ENCODE results near the gene AMBP. TPM values are rescaled to one million over a fixed set of nuclear protein-coding genes. Genes with fewer than 3 reads are reported as not detected.

The AMBP gene
- total and polyA plus RNA-seq, 2 of the 13 experiments (the other 11 are each of a cell fraction or from before 2014, with no cell fraction given): 1,510 to 2,580 TPM

GRCh38 chr9:114076237-114077161 lies 1.6 kb downstream of the AMBP start (continued):
- TF ChIP-seq KIAA2018 (CRISPR knock-in tag; IDR thresholded peaks at IDR 0.05; ENCODE audit: borderline replicate concordance) (0 out of 2 replicates have a peak, but pooled peaks have one; percentile 36), ZNF121 (CRISPR knock-in tag; IDR thresholded peaks at IDR 0.05) (no peak), ZNF773 (CRISPR knock-in tag; IDR thresholded peaks at IDR 0.05; ENCODE audit: borderline replicate concordance) (no peak), MXD1 (CRISPR knock-in tag; IDR thresholded peaks at IDR 0.05) (peak; percentile 30; the same call in 1 of the 2 replicates), ZNF747 (CRISPR knock-in tag; IDR thresholded peaks at IDR 0.05; ENCODE audit: borderline replicate concordance) (no peak), EP300 (IDR thresholded peaks at IDR 0.05; ENCODE audit: low read depth in 2 of 2, low read length in 2 of 2) (no peak), EP300 (CRISPR knock-in tag; IDR thresholded peaks at IDR 0.05; ENCODE audit: borderline replicate concordance) (no peak), FOXA3 (CRISPR knock-in tag; IDR thresholded peaks at IDR 0.05) (peak; percentile 33; the same call in 1 of the 2 replicates), ZBTB21 (CRISPR knock-in tag; IDR thresholded peaks at IDR 0.05) (no peak), CENPBD1 (CRISPR knock-in tag; IDR thresholded peaks at IDR 0.05; ENCODE audit: borderline replicate concordance, low read depth) (no peak), ZNF704 (CRISPR knock-in tag; IDR thresholded peaks at IDR 0.05; ENCODE audit: borderline replicate concordance) (no peak), ZFP36L1 (CRISPR knock-in tag; IDR thresholded peaks at IDR 0.05) (no peak)
